H1 (cell line): ENCODE measurements around the gene FNDC10. TPM values are rescaled to one million over a fixed set of nuclear protein-coding genes. Genes with fewer than 3 reads are reported as not detected.

Experiments
- CTBP2 ChIP-seq: IDR thresholded peaks from 2 replicates; pipeline ENCODE4 v1.7.0; 2011; ENCODE audit warnings: borderline replicate concordance, mild to moderate bottlenecking, moderate library complexity, mixed read lengths, low read length; ENCODE audit not compliant: insufficient read depth, insufficient read length
- GTF2F1 ChIP-seq: IDR thresholded peaks from 2 replicates; pipeline ENCODE4 v1.6.1; 2012; ENCODE audit warnings: low read depth, low read length, improper control_type of control experiment, borderline replicate concordance
- KDM4A ChIP-seq: IDR thresholded peaks from one replicate; pipeline ENCODE4 v1.7.1; 2012; ENCODE audit warnings: low read depth, mild to moderate bottlenecking, moderate library complexity, low read length, inconsistent platforms; ENCODE audit not compliant: severe bottlenecking
- polyA plus RNA-seq, 7 experiments: library from polyadenylated mRNA; depleted of rRNA in 3 of 7; stranded (reverse) in 5 of 7; unstranded in 2 of 7; fragments of >200 nt in 5 of 7; fragments of 200-250 nt in 2 of 7; gene quantifications; 1 replicate in 5 of 7; 2 replicates in 1 of 7; 4 replicates in 1 of 7; pipeline versions ENCODE4 v1.2.1 to v1.2.3, GENCODE V29; 2011 to 2013; ENCODE audit warnings: missing spikeins in 2 of 7, mixed read lengths in 2 of 7
- total RNA-seq: library from RNA; stranded (reverse); fragmentation: NEBNext Ultra II Directional; extraction: Animal tissue kit (Norgen Biotek cat#: 25700); gene quantifications from 2 replicates; pipeline ENCODE4 v1.2.1, GENCODE V29; 2021
- TF ChIP-seq, protein P1 (sequence below): IDR thresholded peaks from 2 replicates; pipeline ENCODE4 v1.6.1; 2011; ENCODE audit warnings: low read length, improper control_type of control experiment
- TF ChIP-seq, protein P2 (sequence below): fragments of 300-600 bp; sonication (generic); IDR thresholded peaks from 2 replicates; pipeline ENCODE4 v1.7.1; 2012; ENCODE audit warnings: low read length, moderate library complexity, mild to moderate bottlenecking, inconsistent platforms; ENCODE audit not compliant: insufficient replicate concordance
- TF ChIP-seq, protein P3 (sequence below): IDR thresholded peaks from 2 replicates; pipeline ENCODE4 v1.6.1; 2012; ENCODE audit warnings: low read length, inconsistent platforms

FNDC10 gene
- total and polyA plus RNA-seq, 2 of the 8 experiments (the other 6 are each of a cell fraction or from before 2014, with no cell fraction given), result 19.0 to 21.8 TPM

DNA sequence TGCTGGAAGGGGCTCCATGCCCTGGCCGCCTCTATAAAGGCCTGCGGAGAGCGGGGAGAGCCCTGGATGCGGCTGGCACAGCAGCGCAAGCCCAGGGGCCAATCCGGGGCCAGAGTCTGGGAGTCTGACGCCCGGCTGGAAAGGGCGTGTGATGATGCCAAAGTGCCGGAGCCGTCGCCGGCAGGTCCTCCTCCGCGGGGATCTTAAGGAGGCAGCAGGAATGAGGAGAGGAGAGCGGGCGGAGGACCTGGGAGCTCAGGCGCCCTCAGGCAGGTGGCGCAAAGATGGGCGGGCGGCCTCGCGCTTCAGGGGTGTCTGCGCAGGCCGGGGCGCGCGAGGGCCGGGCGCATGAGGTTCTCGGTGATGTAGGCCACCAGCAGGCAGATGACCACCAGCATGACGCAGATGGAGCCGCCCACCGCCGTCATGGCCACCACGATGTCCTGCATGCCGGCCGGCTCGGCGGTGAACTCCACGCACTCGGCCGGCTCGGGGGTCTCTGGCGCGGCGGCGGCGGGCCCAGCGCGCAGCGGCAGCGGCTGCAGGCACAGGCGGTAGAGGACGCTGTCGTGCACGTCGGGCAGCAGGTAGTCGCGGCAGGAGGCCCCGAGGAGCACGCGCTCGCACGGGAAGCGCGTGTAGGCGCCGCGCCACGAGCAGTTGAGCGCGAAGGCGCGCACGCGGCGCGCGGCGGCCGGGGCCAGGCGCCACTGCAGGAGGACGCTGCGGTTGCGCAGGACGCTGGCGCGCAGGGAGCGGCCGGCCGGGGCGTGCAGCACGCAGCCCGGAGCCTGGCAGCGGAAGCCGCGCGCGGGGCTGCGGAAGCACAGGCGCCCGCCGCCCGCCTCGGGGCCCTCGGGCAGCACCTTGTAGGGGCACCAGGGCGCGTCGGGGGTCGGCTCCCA lies 653 bp downstream of the FNDC10 start (continued):
- TF ChIP-seq, protein P1, sequence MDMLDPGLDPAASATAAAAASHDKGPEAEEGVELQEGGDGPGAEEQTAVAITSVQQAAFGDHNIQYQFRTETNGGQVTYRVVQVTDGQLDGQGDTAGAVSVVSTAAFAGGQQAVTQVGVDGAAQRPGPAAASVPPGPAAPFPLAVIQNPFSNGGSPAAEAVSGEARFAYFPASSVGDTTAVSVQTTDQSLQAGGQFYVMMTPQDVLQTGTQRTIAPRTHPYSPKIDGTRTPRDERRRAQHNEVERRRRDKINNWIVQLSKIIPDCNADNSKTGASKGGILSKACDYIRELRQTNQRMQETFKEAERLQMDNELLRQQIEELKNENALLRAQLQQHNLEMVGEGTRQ, result no peak
- TF ChIP-seq GTF2F1, result no peak
- TF ChIP-seq CTBP2, result peak; percentile 70
- peak; percentile 71 for TF ChIP-seq KDM4A
- TF ChIP-seq, protein P2, sequence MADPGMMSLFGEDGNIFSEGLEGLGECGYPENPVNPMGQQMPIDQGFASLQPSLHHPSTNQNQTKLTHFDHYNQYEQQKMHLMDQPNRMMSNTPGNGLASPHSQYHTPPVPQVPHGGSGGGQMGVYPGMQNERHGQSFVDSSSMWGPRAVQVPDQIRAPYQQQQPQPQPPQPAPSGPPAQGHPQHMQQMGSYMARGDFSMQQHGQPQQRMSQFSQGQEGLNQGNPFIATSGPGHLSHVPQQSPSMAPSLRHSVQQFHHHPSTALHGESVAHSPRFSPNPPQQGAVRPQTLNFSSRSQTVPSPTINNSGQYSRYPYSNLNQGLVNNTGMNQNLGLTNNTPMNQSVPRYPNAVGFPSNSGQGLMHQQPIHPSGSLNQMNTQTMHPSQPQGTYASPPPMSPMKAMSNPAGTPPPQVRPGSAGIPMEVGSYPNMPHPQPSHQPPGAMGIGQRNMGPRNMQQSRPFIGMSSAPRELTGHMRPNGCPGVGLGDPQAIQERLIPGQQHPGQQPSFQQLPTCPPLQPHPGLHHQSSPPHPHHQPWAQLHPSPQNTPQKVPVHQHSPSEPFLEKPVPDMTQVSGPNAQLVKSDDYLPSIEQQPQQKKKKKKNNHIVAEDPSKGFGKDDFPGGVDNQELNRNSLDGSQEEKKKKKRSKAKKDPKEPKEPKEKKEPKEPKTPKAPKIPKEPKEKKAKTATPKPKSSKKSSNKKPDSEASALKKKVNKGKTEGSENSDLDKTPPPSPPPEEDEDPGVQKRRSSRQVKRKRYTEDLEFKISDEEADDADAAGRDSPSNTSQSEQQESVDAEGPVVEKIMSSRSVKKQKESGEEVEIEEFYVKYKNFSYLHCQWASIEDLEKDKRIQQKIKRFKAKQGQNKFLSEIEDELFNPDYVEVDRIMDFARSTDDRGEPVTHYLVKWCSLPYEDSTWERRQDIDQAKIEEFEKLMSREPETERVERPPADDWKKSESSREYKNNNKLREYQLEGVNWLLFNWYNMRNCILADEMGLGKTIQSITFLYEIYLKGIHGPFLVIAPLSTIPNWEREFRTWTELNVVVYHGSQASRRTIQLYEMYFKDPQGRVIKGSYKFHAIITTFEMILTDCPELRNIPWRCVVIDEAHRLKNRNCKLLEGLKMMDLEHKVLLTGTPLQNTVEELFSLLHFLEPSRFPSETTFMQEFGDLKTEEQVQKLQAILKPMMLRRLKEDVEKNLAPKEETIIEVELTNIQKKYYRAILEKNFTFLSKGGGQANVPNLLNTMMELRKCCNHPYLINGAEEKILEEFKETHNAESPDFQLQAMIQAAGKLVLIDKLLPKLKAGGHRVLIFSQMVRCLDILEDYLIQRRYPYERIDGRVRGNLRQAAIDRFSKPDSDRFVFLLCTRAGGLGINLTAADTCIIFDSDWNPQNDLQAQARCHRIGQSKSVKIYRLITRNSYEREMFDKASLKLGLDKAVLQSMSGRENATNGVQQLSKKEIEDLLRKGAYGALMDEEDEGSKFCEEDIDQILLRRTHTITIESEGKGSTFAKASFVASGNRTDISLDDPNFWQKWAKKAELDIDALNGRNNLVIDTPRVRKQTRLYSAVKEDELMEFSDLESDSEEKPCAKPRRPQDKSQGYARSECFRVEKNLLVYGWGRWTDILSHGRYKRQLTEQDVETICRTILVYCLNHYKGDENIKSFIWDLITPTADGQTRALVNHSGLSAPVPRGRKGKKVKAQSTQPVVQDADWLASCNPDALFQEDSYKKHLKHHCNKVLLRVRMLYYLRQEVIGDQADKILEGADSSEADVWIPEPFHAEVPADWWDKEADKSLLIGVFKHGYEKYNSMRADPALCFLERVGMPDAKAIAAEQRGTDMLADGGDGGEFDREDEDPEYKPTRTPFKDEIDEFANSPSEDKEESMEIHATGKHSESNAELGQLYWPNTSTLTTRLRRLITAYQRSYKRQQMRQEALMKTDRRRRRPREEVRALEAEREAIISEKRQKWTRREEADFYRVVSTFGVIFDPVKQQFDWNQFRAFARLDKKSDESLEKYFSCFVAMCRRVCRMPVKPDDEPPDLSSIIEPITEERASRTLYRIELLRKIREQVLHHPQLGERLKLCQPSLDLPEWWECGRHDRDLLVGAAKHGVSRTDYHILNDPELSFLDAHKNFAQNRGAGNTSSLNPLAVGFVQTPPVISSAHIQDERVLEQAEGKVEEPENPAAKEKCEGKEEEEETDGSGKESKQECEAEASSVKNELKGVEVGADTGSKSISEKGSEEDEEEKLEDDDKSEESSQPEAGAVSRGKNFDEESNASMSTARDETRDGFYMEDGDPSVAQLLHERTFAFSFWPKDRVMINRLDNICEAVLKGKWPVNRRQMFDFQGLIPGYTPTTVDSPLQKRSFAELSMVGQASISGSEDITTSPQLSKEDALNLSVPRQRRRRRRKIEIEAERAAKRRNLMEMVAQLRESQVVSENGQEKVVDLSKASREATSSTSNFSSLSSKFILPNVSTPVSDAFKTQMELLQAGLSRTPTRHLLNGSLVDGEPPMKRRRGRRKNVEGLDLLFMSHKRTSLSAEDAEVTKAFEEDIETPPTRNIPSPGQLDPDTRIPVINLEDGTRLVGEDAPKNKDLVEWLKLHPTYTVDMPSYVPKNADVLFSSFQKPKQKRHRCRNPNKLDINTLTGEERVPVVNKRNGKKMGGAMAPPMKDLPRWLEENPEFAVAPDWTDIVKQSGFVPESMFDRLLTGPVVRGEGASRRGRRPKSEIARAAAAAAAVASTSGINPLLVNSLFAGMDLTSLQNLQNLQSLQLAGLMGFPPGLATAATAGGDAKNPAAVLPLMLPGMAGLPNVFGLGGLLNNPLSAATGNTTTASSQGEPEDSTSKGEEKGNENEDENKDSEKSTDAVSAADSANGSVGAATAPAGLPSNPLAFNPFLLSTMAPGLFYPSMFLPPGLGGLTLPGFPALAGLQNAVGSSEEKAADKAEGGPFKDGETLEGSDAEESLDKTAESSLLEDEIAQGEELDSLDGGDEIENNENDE, result no peak
- TF ChIP-seq, protein P3, sequence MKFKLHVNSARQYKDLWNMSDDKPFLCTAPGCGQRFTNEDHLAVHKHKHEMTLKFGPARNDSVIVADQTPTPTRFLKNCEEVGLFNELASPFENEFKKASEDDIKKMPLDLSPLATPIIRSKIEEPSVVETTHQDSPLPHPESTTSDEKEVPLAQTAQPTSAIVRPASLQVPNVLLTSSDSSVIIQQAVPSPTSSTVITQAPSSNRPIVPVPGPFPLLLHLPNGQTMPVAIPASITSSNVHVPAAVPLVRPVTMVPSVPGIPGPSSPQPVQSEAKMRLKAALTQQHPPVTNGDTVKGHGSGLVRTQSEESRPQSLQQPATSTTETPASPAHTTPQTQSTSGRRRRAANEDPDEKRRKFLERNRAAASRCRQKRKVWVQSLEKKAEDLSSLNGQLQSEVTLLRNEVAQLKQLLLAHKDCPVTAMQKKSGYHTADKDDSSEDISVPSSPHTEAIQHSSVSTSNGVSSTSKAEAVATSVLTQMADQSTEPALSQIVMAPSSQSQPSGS, result no peak
